ENCODE measurements around the gene SMG6. TPM values are rescaled to one million over a fixed set of nuclear protein-coding genes. Genes with fewer than 3 reads are reported as not detected.

Gene SMG6
- total and polyA plus RNA-seq, 2 of the 4 experiments (the other 2 are of a cell fraction), result 16.3 to 30.3 TPM

DNA sequence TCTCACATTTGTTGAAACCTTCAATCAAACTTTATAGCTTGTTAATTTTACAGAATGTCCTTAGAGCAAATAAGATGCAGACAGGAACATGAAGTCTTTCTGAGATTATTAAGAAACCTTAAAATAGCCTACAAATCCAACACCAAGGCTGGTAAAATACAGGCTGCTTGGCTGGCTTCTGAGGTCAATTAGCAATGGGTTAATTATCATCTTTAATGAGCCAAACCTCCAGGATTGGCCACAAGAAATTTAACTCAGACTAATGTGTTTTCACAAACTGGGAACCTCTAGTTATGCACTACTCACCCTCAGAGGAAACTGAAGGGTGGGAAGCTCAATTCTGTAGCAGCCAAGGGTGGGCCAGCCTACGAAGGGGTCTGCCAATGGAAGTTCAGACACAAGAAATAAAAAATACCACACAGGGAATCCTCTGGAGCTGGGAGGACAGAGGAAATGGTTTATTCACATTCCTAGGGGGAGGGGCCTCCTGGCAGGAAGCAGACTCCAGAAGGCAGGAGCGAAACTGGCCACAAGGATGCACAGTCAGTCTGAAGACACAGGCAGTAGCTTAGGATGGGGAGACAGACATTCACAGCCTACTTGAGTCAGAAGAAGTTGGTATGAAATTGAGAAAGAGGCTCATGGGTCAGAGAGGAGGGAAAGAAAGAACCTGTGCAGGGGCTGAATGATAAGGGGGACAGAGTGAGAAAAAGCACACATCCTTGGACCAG lies 212.6 kb downstream of the SMG6 start:
- peak overlapping the region; percentile 67; the same call in 1 of the 2 replicates for H3K18ac ChIP-seq (ENCODE audit: low read depth, low read length)
- peak overlapping the region; percentile 93 for H3K4ac ChIP-seq (ENCODE audit: low read depth, low read length)
- DNase-seq (peak; percentile 97), ATAC-seq (ENCODE audit: low read depth) (peak; percentile 90)
- BruUV-seq (replicated peaks), result no TSS peak
- peak overlapping the region; percentile 88 for H4K91ac ChIP-seq (ENCODE audit: insufficient read depth, low read depth, low read length)
- H2BK15ac ChIP-seq (ENCODE audit: low read depth, low read length), result peak overlapping the region; percentile 72; the same call in 2 of the 3 replicates
- dilution Hi-C loops (cut with HindIII; ENCODE audit: low sequenced_read_pairs, unreplicated experiment), result no loop called here
- H4K20me1 ChIP-seq (ENCODE audit: insufficient read depth, low read length), result no peaks in the 10 kb centered on the region; the same call in 1 of the 2 replicates
- H3K27ac ChIP-seq (ENCODE audit: insufficient read depth, low read length), result peak overlapping the region; percentile 79
- no peak overlapping the region for H2AK9ac ChIP-seq (replicated peaks; ENCODE audit: low read depth, low read length, poor library complexity)
- peak overlapping the region; percentile 70; the same call in 1 of the 2 replicates for H4K5ac ChIP-seq (ENCODE audit: low read depth, low read length)
- peak overlapping the region; percentile 90 for H2BK5ac ChIP-seq (ENCODE audit: low read depth, low read length, poor library complexity, severe bottlenecking)
- peak overlapping the region; percentile 70 for H2AFZ ChIP-seq (replicated peaks; ENCODE audit: low read length, poor library complexity)
- in situ Hi-C loops (cut with MboI; ENCODE audit: low sequenced_read_pairs), result no loop called here
- intact Hi-C loops (cut with micrococcal nuclease), result loop anchor here (1.0 kb wide), 1 partner anchor 153 kb away; no protein-coding TSS in a partner anchor
- 0% methylated on average over 1 of the region's 2 CpGs; no CpG with 5 or more reads in 1 of the 2 experiments for WGBS, 2 experiments (ENCODE audit: extremely low coverage in 2 of 2, insufficient read length in 1 of 2)
- no peak overlapping the region for H3K4me3 ChIP-seq (ENCODE audit: insufficient read depth, low read depth, low read length)
- H3K9ac ChIP-seq (ENCODE audit: low read depth, low read length), result peak overlapping the region; percentile 61; the same call in 1 of the 2 replicates
- peak overlapping the region; percentile 84 for H2AK5ac ChIP-seq (ENCODE audit: low read depth, low read length)
- peaks cover 13 to 76% of the 10 kb centered on the region in 2 experiments; a peak in 3 of 4 replicates for H3K79me1 ChIP-seq (ENCODE audit: low read depth in 1 of 2, low read length in 2 of 2)
- CTCF ChIA-PET, result interaction anchor here (0.9 to 3.3 kb wide), 6 partner anchors 11 to 154 kb away, joined by 3 to 15 read pairs (median 4); no protein-coding TSS in a partner anchor
- H3K23ac ChIP-seq (ENCODE audit: low read depth, low read length), result peak overlapping the region; percentile 85
- peak overlapping the region; percentile 84 to 95 for H4K8ac ChIP-seq (ENCODE audit: low read depth in 2 of 2, low read length in 2 of 2)
- H2BK120ac ChIP-seq (ENCODE audit: low read depth, low read length), result peak overlapping the region; percentile 90
- peak overlapping the region; percentile 26 for H3K4me2 ChIP-seq (ENCODE audit: low read depth, low read length)
- H3K56ac ChIP-seq (ENCODE audit: extremely low read depth, insufficient read depth, low read length), result peak overlapping the region; percentile 76
- peak overlapping the region; percentile 82 for H2BK20ac ChIP-seq (ENCODE audit: low read depth, low read length)
- no peaks in the 10 kb centered on the region for H3K9me3 ChIP-seq (ENCODE audit: control insufficient read depth, insufficient read depth, low read length)
- peak overlapping the region; percentile 95 for H3K14ac ChIP-seq (replicated peaks; ENCODE audit: low read depth, low read length)
- peaks cover 18% of the 10 kb centered on the region for H3K4me1 ChIP-seq (ENCODE audit: control insufficient read depth, insufficient read depth, low read length)
- no peaks in the 10 kb centered on the region for H3K27me3 ChIP-seq (ENCODE audit: control insufficient read depth, insufficient read depth, low read length)
- H3K9me1 ChIP-seq (ENCODE audit: insufficient read depth, low read length), result peaks cover 35% of the 10 kb centered on the region
- no peaks in the 10 kb centered on the region; the same call in 1 of the 2 replicates for H3K36me3 ChIP-seq (ENCODE audit: control insufficient read depth, insufficient read depth, low read length)
- POLR2A ChIA-PET (ENCODE audit: unreplicated experiment), result no interaction called here
- TF ChIP-seq MAFK (IDR thresholded peaks at IDR 0.05; ENCODE audit: low read depth, low read length), result 0 out of 2 replicates have a peak, but pooled peaks have one; percentile 29
- TF ChIP-seq BHLHE40 (IDR thresholded peaks at IDR 0.05; ENCODE audit: low read depth, low read length), result no peak; the same call in 1 of the 2 replicates
- TF ChIP-seq FOS (IDR thresholded peaks at IDR 0.05; ENCODE audit: low read depth, low read length), result no peak
- TF ChIP-seq CHD1 (IDR thresholded peaks at IDR 0.05; ENCODE audit: low read depth, low read length), result no peak
- TF ChIP-seq, protein P1, sequence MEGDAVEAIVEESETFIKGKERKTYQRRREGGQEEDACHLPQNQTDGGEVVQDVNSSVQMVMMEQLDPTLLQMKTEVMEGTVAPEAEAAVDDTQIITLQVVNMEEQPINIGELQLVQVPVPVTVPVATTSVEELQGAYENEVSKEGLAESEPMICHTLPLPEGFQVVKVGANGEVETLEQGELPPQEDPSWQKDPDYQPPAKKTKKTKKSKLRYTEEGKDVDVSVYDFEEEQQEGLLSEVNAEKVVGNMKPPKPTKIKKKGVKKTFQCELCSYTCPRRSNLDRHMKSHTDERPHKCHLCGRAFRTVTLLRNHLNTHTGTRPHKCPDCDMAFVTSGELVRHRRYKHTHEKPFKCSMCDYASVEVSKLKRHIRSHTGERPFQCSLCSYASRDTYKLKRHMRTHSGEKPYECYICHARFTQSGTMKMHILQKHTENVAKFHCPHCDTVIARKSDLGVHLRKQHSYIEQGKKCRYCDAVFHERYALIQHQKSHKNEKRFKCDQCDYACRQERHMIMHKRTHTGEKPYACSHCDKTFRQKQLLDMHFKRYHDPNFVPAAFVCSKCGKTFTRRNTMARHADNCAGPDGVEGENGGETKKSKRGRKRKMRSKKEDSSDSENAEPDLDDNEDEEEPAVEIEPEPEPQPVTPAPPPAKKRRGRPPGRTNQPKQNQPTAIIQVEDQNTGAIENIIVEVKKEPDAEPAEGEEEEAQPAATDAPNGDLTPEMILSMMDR (conservative IDR thresholded peaks at IDR 0.05; ENCODE audit: low read depth, low read length), result peak; percentile 55
- peak; percentile 85 for TF ChIP-seq NFE2L2 (IDR thresholded peaks at IDR 0.05; ENCODE audit: low read depth, low read length)
- TF ChIP-seq POLR2A (IDR thresholded peaks at IDR 0.05; ENCODE audit: low read depth, low read length), result peak; percentile 57
- peak; percentile 100 for TF ChIP-seq MAZ (IDR thresholded peaks at IDR 0.05; ENCODE audit: borderline replicate concordance, low read depth, low read length)
- TF ChIP-seq CEBPB (IDR thresholded peaks at IDR 0.05; ENCODE audit: low read depth, low read length), result peak; percentile 85
- peak; percentile 55 for TF ChIP-seq SMC3 (IDR thresholded peaks at IDR 0.05; ENCODE audit: low read depth, low read length)
- TF ChIP-seq RCOR1 (IDR thresholded peaks at IDR 0.05; ENCODE audit: insufficient replicate concordance, low read length), result peak; percentile 84
- TF ChIP-seq, protein P2, sequence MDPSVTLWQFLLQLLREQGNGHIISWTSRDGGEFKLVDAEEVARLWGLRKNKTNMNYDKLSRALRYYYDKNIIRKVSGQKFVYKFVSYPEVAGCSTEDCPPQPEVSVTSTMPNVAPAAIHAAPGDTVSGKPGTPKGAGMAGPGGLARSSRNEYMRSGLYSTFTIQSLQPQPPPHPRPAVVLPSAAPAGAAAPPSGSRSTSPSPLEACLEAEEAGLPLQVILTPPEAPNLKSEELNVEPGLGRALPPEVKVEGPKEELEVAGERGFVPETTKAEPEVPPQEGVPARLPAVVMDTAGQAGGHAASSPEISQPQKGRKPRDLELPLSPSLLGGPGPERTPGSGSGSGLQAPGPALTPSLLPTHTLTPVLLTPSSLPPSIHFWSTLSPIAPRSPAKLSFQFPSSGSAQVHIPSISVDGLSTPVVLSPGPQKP (IDR thresholded peaks at IDR 0.05; ENCODE audit: borderline replicate concordance, low read depth, low read length), result no peak
- no peak for TF ChIP-seq RFX5 (IDR thresholded peaks at IDR 0.05; ENCODE audit: low read depth, low read length)
- TF ChIP-seq MXI1 (IDR thresholded peaks at IDR 0.05; ENCODE audit: borderline replicate concordance, low read depth, low read length), result 0 out of 2 replicates have a peak, but pooled peaks have one; percentile 25
